Measurements from ENCODE around the gene PRKACG.

The PRKACG gene

DNA sequence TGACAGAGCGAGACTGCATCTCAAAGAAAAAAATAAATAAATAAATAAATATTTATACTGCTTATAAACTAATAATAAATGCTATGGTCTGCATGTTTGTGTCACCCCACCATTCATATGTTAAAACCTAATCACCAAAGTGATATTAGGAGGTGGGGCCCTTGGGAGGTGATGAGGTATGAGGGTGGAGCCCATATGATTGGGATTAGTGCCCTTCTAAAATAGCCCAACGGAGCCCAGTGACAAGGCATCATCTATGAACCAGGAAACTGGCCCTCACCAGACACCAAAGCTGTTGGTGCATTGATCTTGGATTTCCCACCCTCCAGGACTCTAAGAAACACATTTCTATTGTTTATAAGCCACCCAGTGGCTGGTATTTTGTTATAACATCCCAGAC lies 26.7 kb upstream of the PRKACG start:
- WGBS: 100% methylated on average over 1 of the region's 2 CpGs

DNA sequence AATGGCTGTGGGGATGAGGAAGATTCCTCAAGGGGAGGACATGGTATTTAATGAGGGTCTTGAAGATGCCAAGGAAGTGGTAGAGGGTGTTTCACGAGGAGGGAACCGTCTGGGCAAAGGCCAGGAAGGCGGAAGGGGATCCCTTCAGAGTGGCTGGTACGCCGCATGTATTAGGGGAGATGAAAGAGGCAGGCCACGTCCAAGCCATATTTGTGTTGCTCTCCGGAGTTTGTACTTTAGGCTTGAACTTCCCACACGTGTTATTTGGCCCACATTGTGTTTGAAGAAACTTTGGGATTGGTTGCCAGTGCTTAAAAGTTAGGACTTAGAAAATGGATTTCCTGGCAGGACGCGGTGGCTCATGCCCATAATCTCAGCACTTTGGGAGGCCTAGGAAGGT lies 22.9 kb upstream of the PRKACG start:
- H3K23ac ChIP-seq (ENCODE audit: low read length in 2 of 2): peak overlapping the region in 1 of 2 experiments; percentile 23
- no peak overlapping the region for H2BK5ac ChIP-seq (ENCODE audit: low read depth, low read length, poor library complexity, severe bottlenecking)
- peak overlapping the region; percentile 51 for H4K8ac ChIP-seq (ENCODE audit: low read length)
- H2BK15ac ChIP-seq (ENCODE audit: low read depth, poor library complexity, severe bottlenecking): no peak overlapping the region
- no peak overlapping the region for H3K14ac ChIP-seq (ENCODE audit: low read length in 2 of 2)
- peak overlapping the region in 1 of 2 experiments; percentile 29 for H3K4ac ChIP-seq (ENCODE audit: low read depth in 1 of 2, low read length in 2 of 2)
- peaks cover 26% of the 10 kb centered on the region for H3K79me1 ChIP-seq (replicated peaks; ENCODE audit: low read length, poor library complexity, severe bottlenecking)
- no peaks in the 10 kb centered on the region for H3K9me3 ChIP-seq (ENCODE audit: control insufficient read depth, low read length)
- no peak overlapping the region for H2BK12ac ChIP-seq (ENCODE audit: low read length in 2 of 2)
- peaks cover 0 to 4% of the 10 kb centered on the region in 2 experiments for H3K36me3 ChIP-seq (ENCODE audit: control insufficient read depth in 1 of 2, insufficient read depth in 2 of 2, low read depth in 1 of 2, low read length in 2 of 2)
- peak overlapping the region; percentile 19 to 59 for H3K18ac ChIP-seq (ENCODE audit: low read depth in 1 of 2, low read length in 2 of 2)
- peak overlapping the region in 1 of 2 experiments; percentile 93 for H3K4me3 ChIP-seq (ENCODE audit: insufficient read depth in 1 of 2, low read depth in 1 of 2, low read length in 2 of 2)
- no peak overlapping the region for H2AK5ac ChIP-seq (ENCODE audit: low read length, severe bottlenecking)
- H3K9ac ChIP-seq (ENCODE audit: low read length): peak overlapping the region; percentile 92
- peak overlapping the region; percentile 87 for H3K4me2 ChIP-seq (ENCODE audit: low read length, poor library complexity, severe bottlenecking)
- H3K4me1 ChIP-seq (ENCODE audit: control insufficient read depth, insufficient read depth, low read depth, low read length): peaks cover 5% of the 10 kb centered on the region
- no peaks in the 10 kb centered on the region for H3K27me3 ChIP-seq (ENCODE audit: control insufficient read depth in 1 of 2, insufficient read depth in 1 of 2, low read length in 2 of 2)
- WGBS: 73% methylated on average over 10 of the region's 10 CpGs
- no peak for DNase-seq
- H2AFZ ChIP-seq (ENCODE audit: low read depth, low read length): peak overlapping the region; percentile 36
- no peak overlapping the region for H3K27ac ChIP-seq (ENCODE audit: low read length, poor library complexity, severe bottlenecking)
- no peak overlapping the region for H4K91ac ChIP-seq (ENCODE audit: low read length)
- no peak overlapping the region for H2BK120ac ChIP-seq (ENCODE audit: low read depth, low read length)

More for the DNA sequence above, 26.7 kb upstream of the PRKACG start:
- no peak overlapping the region for H2BK15ac ChIP-seq (ENCODE audit: low read depth, poor library complexity, severe bottlenecking)
- no peak overlapping the region for H3K4ac ChIP-seq (ENCODE audit: low read depth in 1 of 2, low read length in 2 of 2)
- H2BK5ac ChIP-seq (ENCODE audit: low read depth, low read length, poor library complexity, severe bottlenecking): no peak overlapping the region
- no peak overlapping the region for H2BK120ac ChIP-seq (ENCODE audit: low read depth, low read length)
- no peak overlapping the region for H2BK12ac ChIP-seq (ENCODE audit: low read length in 2 of 2)
- H3K4me1 ChIP-seq (ENCODE audit: control insufficient read depth, insufficient read depth, low read depth, low read length): peaks cover 9% of the 10 kb centered on the region
- H3K23ac ChIP-seq (ENCODE audit: low read length in 2 of 2): no peak overlapping the region
- no peak overlapping the region for H3K18ac ChIP-seq (ENCODE audit: low read depth in 1 of 2, low read length in 2 of 2)
- H3K9me3 ChIP-seq (ENCODE audit: control insufficient read depth, low read length): no peaks in the 10 kb centered on the region
- H3K14ac ChIP-seq (ENCODE audit: low read length in 2 of 2): no peak overlapping the region
- no peak overlapping the region for H3K27ac ChIP-seq (ENCODE audit: low read length, poor library complexity, severe bottlenecking)
- H3K36me3 ChIP-seq (ENCODE audit: control insufficient read depth in 1 of 2, insufficient read depth in 2 of 2, low read depth in 1 of 2, low read length in 2 of 2): peaks cover 0 to 4% of the 10 kb centered on the region in 2 experiments
- no peak overlapping the region for H4K91ac ChIP-seq (ENCODE audit: low read length)
- no peaks in the 10 kb centered on the region for H3K27me3 ChIP-seq (ENCODE audit: control insufficient read depth in 1 of 2, insufficient read depth in 1 of 2, low read length in 2 of 2)
- H3K9ac ChIP-seq (ENCODE audit: low read length): no peak overlapping the region
- no peak for DNase-seq
- no peak overlapping the region for H2AK5ac ChIP-seq (ENCODE audit: low read length, severe bottlenecking)
- no peak overlapping the region for H3K4me3 ChIP-seq (ENCODE audit: insufficient read depth in 1 of 2, low read depth in 1 of 2, low read length in 2 of 2)
- no peak overlapping the region for H2AFZ ChIP-seq (ENCODE audit: low read depth, low read length)
- H3K4me2 ChIP-seq (ENCODE audit: low read length, poor library complexity, severe bottlenecking): no peak overlapping the region
- H4K8ac ChIP-seq (ENCODE audit: low read length): no peak overlapping the region
- H3K79me1 ChIP-seq (replicated peaks; ENCODE audit: low read length, poor library complexity, severe bottlenecking): peaks cover 29% of the 10 kb centered on the region

- Histone ChIP-seq H2BK5ac (ENCODE audit: low read depth, low read length, poor library complexity, severe bottlenecking) (no peak overlapping the region), H2AK5ac (ENCODE audit: low read length, severe bottlenecking) (no peak overlapping the region), H2BK120ac (ENCODE audit: low read depth, low read length) (no peak overlapping the region), H3K27me3 (ENCODE audit: control insufficient read depth in 1 of 2, insufficient read depth in 1 of 2, low read length in 2 of 2) (no peaks in the 10 kb centered on the region), H3K9me3 (ENCODE audit: control insufficient read depth, low read length) (no peaks in the 10 kb centered on the region), H4K91ac (ENCODE audit: low read length) (no peak overlapping the region), H3K36me3 (ENCODE audit: control insufficient read depth in 1 of 2, insufficient read depth in 2 of 2, low read depth in 1 of 2, low read length in 2 of 2) (no peaks in the 10 kb centered on the region), H3K4ac (ENCODE audit: low read depth in 1 of 2, low read length in 2 of 2) (peak overlapping the region; percentile 29 to 35), H3K27ac (ENCODE audit: low read length, poor library complexity, severe bottlenecking) (peak overlapping the region; percentile 55), H3K79me1 (replicated peaks; ENCODE audit: low read length, poor library complexity, severe bottlenecking) (peaks cover 22% of the 10 kb centered on the region), H3K4me1 (ENCODE audit: control insufficient read depth, insufficient read depth, low read depth, low read length) (peaks cover 5% of the 10 kb centered on the region), H3K9ac (ENCODE audit: low read length) (peak overlapping the region; percentile 92), H2BK15ac (ENCODE audit: low read depth, poor library complexity, severe bottlenecking) (no peak overlapping the region), H3K4me2 (ENCODE audit: low read length, poor library complexity, severe bottlenecking) (peak overlapping the region; percentile 87), H3K14ac (ENCODE audit: low read length in 2 of 2) (no peak overlapping the region), H2AFZ (ENCODE audit: low read depth, low read length) (peak overlapping the region; percentile 36), H3K23ac (ENCODE audit: low read length in 2 of 2) (no peak overlapping the region), H4K8ac (ENCODE audit: low read length) (no peak overlapping the region), H3K4me3 (ENCODE audit: insufficient read depth in 1 of 2, low read depth in 1 of 2, low read length in 2 of 2) (peak overlapping the region; percentile 81 to 93), H2BK12ac (ENCODE audit: low read length in 2 of 2) (no peak overlapping the region), H3K18ac (ENCODE audit: low read depth in 1 of 2, low read length in 2 of 2) (peak overlapping the region; percentile 46 to 97)
- 4% methylated on average over 12 of the region's 14 CpGs for WGBS
- DNase-seq: peak; percentile 64
These were observed 22.4 kb upstream of the PRKACG start for GRCh38 chr9:69036309-69036708.

DNA sequence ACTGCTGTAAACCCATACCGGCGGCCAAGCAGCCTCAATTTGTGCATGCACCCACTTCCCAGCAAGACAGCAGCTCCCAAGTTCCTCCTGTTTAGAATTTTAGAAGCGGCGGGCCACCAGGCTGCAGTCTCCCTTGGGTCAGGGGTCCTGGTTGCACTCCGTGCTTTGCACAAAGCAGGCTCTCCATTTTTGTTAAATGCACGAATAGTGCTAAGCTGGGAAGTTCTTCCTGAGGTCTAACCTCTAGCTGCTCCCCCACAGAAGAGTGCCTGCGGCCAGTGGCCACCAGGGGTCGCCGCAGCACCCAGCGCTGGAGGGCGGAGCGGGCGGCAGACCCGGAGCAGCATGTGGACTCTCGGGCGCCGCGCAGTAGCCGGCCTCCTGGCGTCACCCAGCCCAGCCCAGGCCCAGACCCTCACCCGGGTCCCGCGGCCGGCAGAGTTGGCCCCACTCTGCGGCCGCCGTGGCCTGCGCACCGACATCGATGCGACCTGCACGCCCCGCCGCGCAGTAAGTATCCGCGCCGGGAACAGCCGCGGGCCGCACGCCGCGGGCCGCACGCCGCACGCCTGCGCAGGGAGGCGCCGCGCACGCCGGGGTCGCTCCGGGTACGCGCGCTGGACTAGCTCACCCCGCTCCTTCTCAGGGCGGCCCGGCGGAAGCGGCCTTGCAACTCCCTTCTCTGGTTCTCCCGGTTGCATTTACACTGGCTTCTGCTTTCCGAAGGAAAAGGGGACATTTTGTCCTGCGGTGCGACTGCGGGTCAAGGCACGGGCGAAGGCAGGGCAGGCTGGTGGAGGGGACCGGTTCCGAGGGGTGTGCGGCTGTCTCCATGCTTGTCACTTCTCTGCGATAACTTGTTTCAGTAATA lies 21.8 kb upstream of the PRKACG start, which contains the start of gene FXN:
FXN (plus strand) TSS at position 315 of the 871 bp plus-strand sequence; CDS start at position 346, 31 bp downstream.
- Histone ChIP-seq H2AK5ac (ENCODE audit: low read length, severe bottlenecking) (no peak within 1 kb of the TSS), H3K9ac (ENCODE audit: low read length) (peak within 1 kb of the TSS; percentile 92), H3K36me3 (ENCODE audit: control insufficient read depth in 1 of 2, insufficient read depth in 2 of 2, low read depth in 1 of 2, low read length in 2 of 2) (no peaks in the 10 kb centered on the region), H2BK12ac (ENCODE audit: low read length in 2 of 2) (peak within 1 kb of the TSS in 1 of 2 experiments; percentile 82), H3K18ac (ENCODE audit: low read depth in 1 of 2, low read length in 2 of 2) (peak within 1 kb of the TSS; percentile 46 to 97), H3K4me2 (ENCODE audit: low read length, poor library complexity, severe bottlenecking) (peak within 1 kb of the TSS; percentile 87), H3K27me3 (ENCODE audit: control insufficient read depth in 1 of 2, insufficient read depth in 1 of 2, low read length in 2 of 2) (no peaks in the 10 kb centered on the region), H3K27ac (ENCODE audit: low read length, poor library complexity, severe bottlenecking) (peak within 1 kb of the TSS; percentile 55), H2BK15ac (ENCODE audit: low read depth, poor library complexity, severe bottlenecking) (peak within 1 kb of the TSS; percentile 96), H2AFZ (ENCODE audit: low read depth, low read length) (peak within 1 kb of the TSS; percentile 36), H3K4ac (ENCODE audit: low read depth in 1 of 2, low read length in 2 of 2) (peak within 1 kb of the TSS; percentile 35 to 81), H2BK120ac (ENCODE audit: low read depth, low read length) (no peak within 1 kb of the TSS), H3K23ac (ENCODE audit: low read length in 2 of 2) (no peak within 1 kb of the TSS), H3K4me3 (ENCODE audit: insufficient read depth in 1 of 2, low read depth in 1 of 2, low read length in 2 of 2) (peak within 1 kb of the TSS; percentile 81 to 93), H3K9me3 (ENCODE audit: control insufficient read depth, low read length) (no peaks in the 10 kb centered on the region), H3K4me1 (ENCODE audit: control insufficient read depth, insufficient read depth, low read depth, low read length) (peaks cover 5% of the 10 kb centered on the region), H3K79me1 (replicated peaks; ENCODE audit: low read length, poor library complexity, severe bottlenecking) (peaks cover 18% of the 10 kb centered on the region), H2BK5ac (ENCODE audit: low read depth, low read length, poor library complexity, severe bottlenecking) (no peak within 1 kb of the TSS), H3K14ac (ENCODE audit: low read length in 2 of 2) (peak within 1 kb of the TSS in 1 of 2 experiments; percentile 63), H4K8ac (ENCODE audit: low read length) (peak within 1 kb of the TSS; percentile 51), H4K91ac (ENCODE audit: low read length) (peak within 1 kb of the TSS; percentile 72)
- peak; percentile 80 for DNase-seq
- under 1% methylated on average over 70 of the region's 75 CpGs for WGBS

All from mesenchymal stem cell (in vitro differentiated cells and primary cell).